Measurements from ENCODE around the gene MBIP.

- TF ChIP-seq CTCF (IDR thresholded peaks at IDR 0.05; ENCODE audit: insufficient read depth, low read length, poor library complexity, severe bottlenecking), result no peak
- TF ChIP-seq EZH2phosphoT487 (conservative IDR thresholded peaks at IDR 0.05; ENCODE audit: low read length), result no peak
Measured at GRCh38 chr14:36316131-36316530, 4.3 kb downstream of the MBIP start.

Data from SU-DHL-6 (cell line).